ENCODE measurements around the gene GOLGA8B.

Gene GOLGA8B

DNA sequence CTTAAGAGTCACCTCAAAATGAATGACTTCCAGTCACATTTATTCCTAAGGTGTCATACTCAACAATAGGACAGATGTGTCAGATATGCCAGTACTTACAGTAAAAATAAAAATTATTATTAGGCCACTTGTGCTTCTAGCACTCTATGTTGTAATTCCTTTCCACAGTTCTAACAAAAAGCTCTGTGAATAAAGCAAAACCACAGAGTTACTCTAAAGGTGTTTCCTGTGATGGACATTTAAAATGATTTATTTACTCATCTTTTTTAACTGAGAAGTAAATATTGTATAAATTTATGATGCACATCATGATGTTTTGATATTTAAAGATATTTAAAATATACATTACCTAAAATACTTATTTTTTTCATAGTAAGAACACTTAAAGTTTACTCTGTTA, 13.9 kb upstream of the GOLGA8B start:
- Histone ChIP-seq H4K20me1 (ENCODE audit: insufficient read depth, low read length) (no peaks in the 10 kb centered on the region), H3K4me3 (ENCODE audit: low read depth in 1 of 2, low read length in 2 of 2) (no peak overlapping the region), H3K27me3 (ENCODE audit: insufficient read depth, low read length, poor library complexity) (no peaks in the 10 kb centered on the region), H3K4me1 (ENCODE audit: insufficient read depth, low read length) (no peaks in the 10 kb centered on the region), H3K36me3 (ENCODE audit: insufficient read depth, low read length) (no peaks in the 10 kb centered on the region), H2AFZ (ENCODE audit: low read depth, low read length) (no peak overlapping the region), H3K79me2 (ENCODE audit: insufficient read depth, low read length) (no peaks in the 10 kb centered on the region), H3K9ac (ENCODE audit: low read depth, low read length) (no peak overlapping the region), H3K4me2 (ENCODE audit: insufficient read depth, low read length) (no peak overlapping the region), H3K9me3 (ENCODE audit: insufficient read depth, low read length, severe bottlenecking) (no peaks in the 10 kb centered on the region), H3K27ac (ENCODE audit: low read length) (no peak overlapping the region)
- ATAC-seq (ENCODE audit: insufficient read depth, low read depth) (no peak), DNase-seq (no peak)
- no peak for TF ChIP-seq EZH2 (IDR thresholded peaks at IDR 0.05; ENCODE audit: borderline replicate concordance, low read depth, low read length, severe bottlenecking)
- TF ChIP-seq, protein P1, sequence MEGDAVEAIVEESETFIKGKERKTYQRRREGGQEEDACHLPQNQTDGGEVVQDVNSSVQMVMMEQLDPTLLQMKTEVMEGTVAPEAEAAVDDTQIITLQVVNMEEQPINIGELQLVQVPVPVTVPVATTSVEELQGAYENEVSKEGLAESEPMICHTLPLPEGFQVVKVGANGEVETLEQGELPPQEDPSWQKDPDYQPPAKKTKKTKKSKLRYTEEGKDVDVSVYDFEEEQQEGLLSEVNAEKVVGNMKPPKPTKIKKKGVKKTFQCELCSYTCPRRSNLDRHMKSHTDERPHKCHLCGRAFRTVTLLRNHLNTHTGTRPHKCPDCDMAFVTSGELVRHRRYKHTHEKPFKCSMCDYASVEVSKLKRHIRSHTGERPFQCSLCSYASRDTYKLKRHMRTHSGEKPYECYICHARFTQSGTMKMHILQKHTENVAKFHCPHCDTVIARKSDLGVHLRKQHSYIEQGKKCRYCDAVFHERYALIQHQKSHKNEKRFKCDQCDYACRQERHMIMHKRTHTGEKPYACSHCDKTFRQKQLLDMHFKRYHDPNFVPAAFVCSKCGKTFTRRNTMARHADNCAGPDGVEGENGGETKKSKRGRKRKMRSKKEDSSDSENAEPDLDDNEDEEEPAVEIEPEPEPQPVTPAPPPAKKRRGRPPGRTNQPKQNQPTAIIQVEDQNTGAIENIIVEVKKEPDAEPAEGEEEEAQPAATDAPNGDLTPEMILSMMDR (IDR thresholded peaks at IDR 0.05; ENCODE audit: borderline replicate concordance, extremely low read depth, low read length, poor library complexity, severe bottlenecking): no peak

GRCh38 chr15:34594361-34594760, 10.9 kb upstream of the GOLGA8B start:
- no peaks in the 10 kb centered on the region for H3K27me3 ChIP-seq (ENCODE audit: insufficient read depth, low read length, poor library complexity)
- H3K27ac ChIP-seq (ENCODE audit: low read length): no peak overlapping the region
- H3K79me2 ChIP-seq (ENCODE audit: insufficient read depth, low read length): no peaks in the 10 kb centered on the region
- no peak overlapping the region for H3K4me3 ChIP-seq (ENCODE audit: low read depth in 1 of 2, low read length in 2 of 2)
- DNase-seq (no peak), ATAC-seq (ENCODE audit: insufficient read depth, low read depth) (no peak)
- TF ChIP-seq EZH2 (IDR thresholded peaks at IDR 0.05; ENCODE audit: borderline replicate concordance, low read depth, low read length, severe bottlenecking): no peak
- TF ChIP-seq, protein P1 (IDR thresholded peaks at IDR 0.05; ENCODE audit: borderline replicate concordance, extremely low read depth, low read length, poor library complexity, severe bottlenecking): no peak
- no peaks in the 10 kb centered on the region for H3K9me3 ChIP-seq (ENCODE audit: insufficient read depth, low read length, severe bottlenecking)
- H2AFZ ChIP-seq (ENCODE audit: low read depth, low read length): no peak overlapping the region
- H4K20me1 ChIP-seq (ENCODE audit: insufficient read depth, low read length): no peaks in the 10 kb centered on the region
- no peaks in the 10 kb centered on the region for H3K4me1 ChIP-seq (ENCODE audit: insufficient read depth, low read length)
- no peaks in the 10 kb centered on the region for H3K36me3 ChIP-seq (ENCODE audit: insufficient read depth, low read length)
- H3K4me2 ChIP-seq (ENCODE audit: insufficient read depth, low read length): no peak overlapping the region
- H3K9ac ChIP-seq (ENCODE audit: low read depth, low read length): no peak overlapping the region

GRCh38 chr15:34591306-34591705, 7.9 kb upstream of the GOLGA8B start:
- Histone ChIP-seq H3K36me3 (ENCODE audit: insufficient read depth, low read length) (no peaks in the 10 kb centered on the region), H3K4me1 (ENCODE audit: insufficient read depth, low read length) (no peaks in the 10 kb centered on the region), H4K20me1 (ENCODE audit: insufficient read depth, low read length) (no peaks in the 10 kb centered on the region), H3K79me2 (ENCODE audit: insufficient read depth, low read length) (no peaks in the 10 kb centered on the region), H3K4me2 (ENCODE audit: insufficient read depth, low read length) (no peak overlapping the region), H3K27me3 (ENCODE audit: insufficient read depth, low read length, poor library complexity) (no peaks in the 10 kb centered on the region), H3K9ac (ENCODE audit: low read depth, low read length) (no peak overlapping the region), H3K4me3 (ENCODE audit: low read depth in 1 of 2, low read length in 2 of 2) (no peak overlapping the region), H3K27ac (ENCODE audit: low read length) (no peak overlapping the region), H3K9me3 (ENCODE audit: insufficient read depth, low read length, severe bottlenecking) (no peaks in the 10 kb centered on the region), H2AFZ (ENCODE audit: low read depth, low read length) (no peak overlapping the region)
- no peak for TF ChIP-seq EZH2 (IDR thresholded peaks at IDR 0.05; ENCODE audit: borderline replicate concordance, low read depth, low read length, severe bottlenecking)
- TF ChIP-seq, protein P1 (IDR thresholded peaks at IDR 0.05; ENCODE audit: borderline replicate concordance, extremely low read depth, low read length, poor library complexity, severe bottlenecking): no peak
- no peak for ATAC-seq (ENCODE audit: insufficient read depth, low read depth)
- DNase-seq: no peak
